IPS DF 6.9 (cell line): ENCODE data around the gene MYO3B.
"Not testable (repeated sequence)": the region's sequence is repeated elsewhere in the genome, so short reads cannot be mapped to it uniquely, and the experiment has no call there.

Source experiments
- DNase-seq: peaks from one replicate; pipeline ENCODE4 v3.0.0-alpha.2; 2013; ENCODE audit warnings: low read depth, low spot score
- H3K27ac ChIP-seq: one replicate; pipeline ENCODE4 v1.5.1; 2013; ENCODE audit warnings: low read length, control low read depth
- H3K27me3 ChIP-seq: 2 replicates; pipeline ENCODE4 v1.6.1; 2013; ENCODE audit warnings: mild to moderate bottlenecking, low read length; ENCODE audit not compliant: control insufficient read depth, insufficient read depth
- H3K36me3 ChIP-seq: 2 replicates; pipeline ENCODE4 v1.6.1; 2013; ENCODE audit warnings: low read length; ENCODE audit not compliant: control insufficient read depth, insufficient read depth
- H3K4me1 ChIP-seq: 2 replicates; pipeline ENCODE4 v1.6.1; 2013; ENCODE audit warnings: low read length; ENCODE audit not compliant: control insufficient read depth, insufficient read depth
- H3K4me3 ChIP-seq: 2 replicates; pipeline ENCODE4 v1.5.1; 2013; ENCODE audit warnings: mild to moderate bottlenecking, low read length
- H3K9me3 ChIP-seq: 2 replicates; pipeline ENCODE4 v1.6.1; 2013; ENCODE audit warnings: low read length, inconsistent platforms; ENCODE audit not compliant: control insufficient read depth, insufficient read depth
- WGBS: extraction: QIAGEN DNeasy Blood & Tissue Kit; methylation state at CpG from one replicate; pipeline ENCODE4 v1.1.7; 2013; ENCODE audit warnings: mixed read lengths, missing lambda C conversion rate; ENCODE audit not compliant: insufficient read length, insufficient coverage; 5-methylcytosine and 5-hydroxymethylcytosine counted together

The MYO3B gene

DNA sequence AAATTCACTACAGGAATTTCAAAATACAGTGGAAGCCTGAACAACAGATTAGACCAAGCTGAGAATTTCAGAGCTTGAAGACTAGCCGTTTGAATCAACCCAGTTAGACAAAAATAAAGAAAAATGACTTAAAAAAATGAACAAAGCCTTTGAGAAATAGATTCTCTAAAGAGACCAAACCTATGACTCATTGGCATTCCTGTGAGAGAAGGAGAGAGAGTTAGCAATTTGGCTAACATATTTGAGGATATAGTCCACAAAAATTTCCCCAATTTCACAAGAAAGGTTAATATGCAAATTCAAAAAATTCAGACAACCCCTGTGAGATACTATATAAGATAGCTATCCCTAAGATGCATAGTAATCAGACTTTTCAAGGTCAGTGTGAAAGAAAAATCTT, 78.0 kb downstream of the MYO3B start:
- DNase-seq = no peak
- no CpG with 5 or more reads among the region's 1 CpG for WGBS
- Histone ChIP-seq H3K9me3 (no peaks in the 10 kb centered on the region), H3K4me3 (no peak overlapping the region), H3K36me3 (no peaks in the 10 kb centered on the region), H3K27ac (no peak overlapping the region), H3K4me1 (no peaks in the 10 kb centered on the region; the same call in 1 of the 2 replicates), H3K27me3 (no peaks in the 10 kb centered on the region)

DNA sequence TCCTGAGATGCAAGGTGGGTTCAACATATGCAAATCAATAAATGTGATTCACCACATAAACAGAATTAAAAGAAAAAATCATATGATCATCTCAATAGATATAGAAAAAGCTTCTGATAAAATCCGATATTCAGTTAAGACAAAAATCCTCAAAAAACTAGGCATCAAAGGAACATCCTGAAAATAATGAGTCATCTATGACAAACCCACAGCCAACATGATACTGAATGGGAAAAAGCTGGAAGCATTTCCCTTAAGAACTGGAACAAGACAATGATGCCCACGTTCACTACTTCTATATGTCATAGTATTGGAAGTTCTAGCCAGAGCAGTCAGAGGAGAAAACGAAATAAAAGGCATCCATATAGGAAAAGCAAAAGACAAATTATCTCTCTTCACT, 80.4 kb downstream of the MYO3B start:
- peaks cover 2% of the 10 kb centered on the region; the same call in 1 of the 2 replicates for H3K9me3 ChIP-seq
- H3K36me3 ChIP-seq = no peaks in the 10 kb centered on the region
- H3K4me1 ChIP-seq = no peaks in the 10 kb centered on the region; the same call in 1 of the 2 replicates
- DNase-seq = no peak
- H3K4me3 ChIP-seq = no peak overlapping the region
- no peak overlapping the region for H3K27ac ChIP-seq
- WGBS = no CpG with 5 or more reads among the region's 3 CpGs
- no peaks in the 10 kb centered on the region for H3K27me3 ChIP-seq

DNA sequence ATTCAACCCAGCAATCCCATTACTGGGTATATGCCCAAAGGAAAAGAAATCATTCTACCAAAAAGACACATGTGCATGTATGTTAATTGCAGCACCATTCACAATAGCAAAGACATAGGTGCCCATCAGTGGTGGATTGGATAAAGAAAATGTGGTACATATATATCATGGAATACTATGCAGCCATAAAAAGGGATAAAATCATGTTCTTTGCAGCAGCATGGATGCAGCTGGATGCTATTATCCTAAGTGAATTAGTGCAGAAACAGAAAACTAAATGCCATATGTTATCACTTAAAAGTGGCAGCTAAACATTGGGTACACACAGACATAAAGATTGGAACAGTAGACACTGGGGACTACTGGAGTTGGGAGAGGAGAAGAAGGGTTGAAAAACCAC, 82.2 kb downstream of the MYO3B start:
- Histone ChIP-seq H3K27ac (no peak overlapping the region), H3K9me3 (peaks cover 4% of the 10 kb centered on the region; the same call in 1 of the 2 replicates), H3K4me1 (no peaks in the 10 kb centered on the region), H3K36me3 (no peaks in the 10 kb centered on the region), H3K4me3 (no peak overlapping the region), H3K27me3 (no peaks in the 10 kb centered on the region)
- DNase-seq = no peak

DNA sequence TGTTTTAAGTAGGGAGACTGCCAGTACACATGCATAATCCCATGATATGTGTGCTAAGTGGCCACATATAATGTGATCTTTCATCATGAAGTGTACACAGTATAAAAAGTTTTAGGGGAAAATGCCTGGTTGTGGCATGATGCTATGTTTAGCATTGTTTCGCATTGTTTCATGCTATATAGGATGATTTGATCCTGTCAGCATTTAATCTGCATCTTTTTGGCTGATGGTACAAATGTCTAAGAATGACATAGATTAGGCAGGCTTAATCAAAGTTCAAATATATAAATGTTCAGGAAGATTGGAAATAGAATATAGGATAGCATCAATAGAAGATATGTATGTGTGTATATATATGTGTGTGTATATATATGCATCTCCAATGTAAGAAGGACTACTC, 83.6 kb downstream of the MYO3B start:
- Histone ChIP-seq H3K36me3 (no peaks in the 10 kb centered on the region), H3K9me3 (peaks cover 4% of the 10 kb centered on the region; the same call in 1 of the 2 replicates), H3K4me3 (no peak overlapping the region), H3K27ac (no peak overlapping the region), H3K4me1 (no peaks in the 10 kb centered on the region), H3K27me3 (no peaks in the 10 kb centered on the region)
- WGBS = no CpG with 5 or more reads among the region's 1 CpG
- DNase-seq = no peak

DNA sequence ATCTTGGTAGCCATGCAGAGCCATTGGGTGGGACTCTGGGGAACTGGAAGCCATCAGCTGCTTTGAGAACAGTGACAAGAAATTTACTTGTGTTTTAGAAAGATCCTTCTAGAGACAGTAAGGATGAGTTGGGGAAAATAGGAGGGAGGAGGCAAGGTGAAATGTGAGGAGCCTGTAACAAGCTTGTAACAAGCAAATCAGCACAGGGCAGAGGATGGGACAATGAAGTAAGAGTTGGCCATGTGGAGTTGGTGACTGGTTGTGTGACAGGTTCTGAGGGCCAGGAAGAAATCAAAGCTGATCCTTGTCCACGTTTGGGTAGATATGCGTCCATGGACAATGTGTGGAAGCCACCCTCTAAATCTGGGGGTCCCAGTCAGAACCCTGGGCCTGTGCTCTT, 84.4 kb downstream of the MYO3B start:
- Histone ChIP-seq H3K27ac (no peak overlapping the region), H3K27me3 (no peaks in the 10 kb centered on the region), H3K4me1 (no peaks in the 10 kb centered on the region), H3K4me3 (no peak overlapping the region), H3K9me3 (peaks cover 4% of the 10 kb centered on the region; the same call in 1 of the 2 replicates), H3K36me3 (no peaks in the 10 kb centered on the region)
- no peak for DNase-seq
- no CpG with 5 or more reads among the region's 2 CpGs for WGBS

DNA sequence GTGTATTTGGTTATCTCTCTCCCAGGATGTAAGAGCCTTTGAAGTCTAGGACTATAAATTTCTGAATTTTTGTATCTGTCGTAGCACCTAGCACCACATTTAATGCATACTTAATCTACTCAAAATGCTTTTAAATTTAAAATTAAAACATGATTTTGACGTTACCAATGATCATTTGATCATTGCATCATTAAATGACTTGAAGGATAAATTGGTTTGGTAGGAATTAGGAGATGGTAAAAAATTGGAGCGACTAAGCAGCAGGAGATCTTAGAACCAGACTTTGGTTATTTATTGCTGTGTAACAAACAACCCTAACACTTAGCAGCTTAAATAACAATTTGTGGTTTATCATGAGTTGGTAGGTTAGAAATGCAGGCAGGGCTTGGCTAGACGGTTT, 84.9 kb downstream of the MYO3B start:
- Histone ChIP-seq H3K27me3 (no peaks in the 10 kb centered on the region), H3K27ac (no peak overlapping the region), H3K4me1 (no peaks in the 10 kb centered on the region), H3K4me3 (no peak overlapping the region), H3K36me3 (no peaks in the 10 kb centered on the region), H3K9me3 (peaks cover 4% of the 10 kb centered on the region; the same call in 1 of the 2 replicates)
- no peak for DNase-seq
- WGBS = 100% methylated on average over 2 of the region's 4 CpGs

DNA sequence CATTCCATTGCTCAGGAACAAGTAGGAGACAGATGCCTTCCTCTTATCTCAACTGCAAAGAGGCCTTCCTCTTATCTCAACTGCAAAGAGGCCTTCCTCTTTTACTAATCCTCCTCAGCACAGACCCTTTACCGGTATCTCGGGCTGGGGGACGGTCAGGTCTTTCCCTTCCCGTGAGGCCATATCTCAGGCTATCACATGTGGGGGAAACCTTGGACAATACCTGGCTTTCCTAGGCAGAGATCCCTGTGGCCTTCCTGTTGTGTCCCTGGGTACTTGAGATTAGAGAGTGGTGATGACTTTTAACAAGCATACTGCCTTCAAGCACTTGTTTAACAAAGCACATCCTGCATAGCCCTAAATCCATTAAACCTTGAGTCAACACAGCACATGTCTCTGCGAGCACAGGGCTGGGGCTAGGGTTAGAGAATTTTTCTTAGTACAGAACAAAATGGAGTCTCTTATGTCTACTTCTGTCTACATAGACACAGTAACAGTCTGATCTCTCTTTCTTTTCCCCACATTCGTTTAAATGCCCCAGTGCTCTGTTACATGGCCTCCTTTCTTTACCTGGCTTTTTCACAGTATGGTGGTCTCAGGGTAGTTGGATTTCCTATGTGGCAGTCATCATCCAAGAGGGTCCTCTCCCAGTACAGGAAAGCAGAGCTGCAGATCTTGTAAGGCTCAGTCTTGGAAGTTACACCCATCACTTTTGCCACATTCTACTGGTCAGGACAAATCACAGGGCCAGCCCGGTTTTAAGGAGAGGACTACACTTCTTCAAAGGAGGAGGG, 86.0 kb downstream of the MYO3B start:
- not testable (repeated sequence) for H3K36me3 ChIP-seq, H3K27me3 ChIP-seq, H3K4me1 ChIP-seq, DNase-seq, H3K4me3 ChIP-seq, H3K27ac ChIP-seq, H3K9me3 ChIP-seq
- no CpG with 5 or more reads among the region's 7 CpGs for WGBS

DNA sequence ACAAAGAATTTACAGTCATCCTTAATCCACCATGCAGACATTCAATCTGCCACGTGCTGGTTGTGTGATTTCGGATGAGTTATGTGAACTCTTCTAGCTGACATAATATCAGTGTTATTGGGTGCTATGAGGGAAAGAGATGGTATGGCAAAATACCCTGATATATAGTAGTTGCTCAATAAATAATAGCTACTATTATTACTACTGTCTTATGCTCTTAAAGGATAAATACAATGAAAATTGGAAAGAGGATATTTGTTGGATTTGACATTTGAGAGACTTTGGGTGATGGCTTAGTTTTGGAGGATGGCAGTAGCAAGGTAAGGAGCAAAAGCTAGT, 86.5 kb downstream of the MYO3B start:
- no peak overlapping the region for H3K27ac ChIP-seq
- H3K36me3 ChIP-seq = no peaks in the 10 kb centered on the region
- no peaks in the 10 kb centered on the region for H3K27me3 ChIP-seq
- no peak overlapping the region for H3K4me3 ChIP-seq
- H3K9me3 ChIP-seq = peaks cover 4% of the 10 kb centered on the region; the same call in 1 of the 2 replicates
- no peaks in the 10 kb centered on the region for H3K4me1 ChIP-seq
- no CpG with 5 or more reads among the region's 2 CpGs for WGBS
- no peak for DNase-seq

DNA sequence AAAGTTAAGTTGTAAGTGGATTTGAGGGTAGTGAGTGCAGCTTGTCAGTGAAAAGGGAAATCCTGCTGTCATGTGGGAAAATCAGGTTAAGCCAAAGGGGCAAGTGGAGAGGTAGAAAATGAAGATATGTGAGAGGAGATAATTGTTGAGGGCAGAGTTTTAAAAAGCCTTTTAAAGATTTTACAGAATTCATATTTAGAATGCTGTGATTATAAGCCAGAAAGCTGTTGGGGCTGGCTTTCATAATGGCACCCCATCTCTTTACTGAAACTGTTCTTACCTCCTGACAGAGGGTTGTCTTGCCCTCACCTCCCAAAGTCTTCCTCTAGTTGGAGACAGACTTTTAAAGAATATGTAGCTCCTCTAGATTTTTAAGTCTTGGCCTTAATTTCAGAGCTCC, 86.9 kb downstream of the MYO3B start:
- no peaks in the 10 kb centered on the region for H3K4me1 ChIP-seq
- no peak overlapping the region for H3K27ac ChIP-seq
- H3K9me3 ChIP-seq = peaks cover 4% of the 10 kb centered on the region; the same call in 1 of the 2 replicates
- no peaks in the 10 kb centered on the region for H3K27me3 ChIP-seq
- no peaks in the 10 kb centered on the region for H3K36me3 ChIP-seq
- H3K4me3 ChIP-seq = no peak overlapping the region
- DNase-seq = no peak

DNA sequence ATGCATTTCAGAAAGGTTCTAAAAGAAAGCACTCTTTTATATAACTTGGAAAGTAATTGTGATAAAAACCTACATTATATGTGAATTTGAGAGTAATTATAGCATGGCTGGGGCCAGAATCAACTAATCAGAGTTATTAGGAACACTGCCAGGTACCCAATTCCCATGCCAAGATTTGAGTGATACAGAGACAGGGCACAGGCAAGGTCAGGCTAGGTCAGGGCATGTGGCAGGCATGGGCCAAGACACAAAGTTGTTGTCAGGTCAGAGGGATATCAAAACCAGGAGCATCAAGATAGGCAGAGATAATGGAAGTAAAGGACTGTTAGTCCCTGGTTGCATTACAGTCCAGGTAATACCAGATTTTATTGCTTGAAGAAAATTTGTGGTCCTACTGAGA, 87.4 kb downstream of the MYO3B start:
- Histone ChIP-seq H3K4me1 (no peaks in the 10 kb centered on the region), H3K36me3 (no peaks in the 10 kb centered on the region), H3K27ac (no peak overlapping the region), H3K9me3 (peaks cover 4% of the 10 kb centered on the region; the same call in 1 of the 2 replicates), H3K27me3 (no peaks in the 10 kb centered on the region), H3K4me3 (no peak overlapping the region)
- no peak for DNase-seq

DNA sequence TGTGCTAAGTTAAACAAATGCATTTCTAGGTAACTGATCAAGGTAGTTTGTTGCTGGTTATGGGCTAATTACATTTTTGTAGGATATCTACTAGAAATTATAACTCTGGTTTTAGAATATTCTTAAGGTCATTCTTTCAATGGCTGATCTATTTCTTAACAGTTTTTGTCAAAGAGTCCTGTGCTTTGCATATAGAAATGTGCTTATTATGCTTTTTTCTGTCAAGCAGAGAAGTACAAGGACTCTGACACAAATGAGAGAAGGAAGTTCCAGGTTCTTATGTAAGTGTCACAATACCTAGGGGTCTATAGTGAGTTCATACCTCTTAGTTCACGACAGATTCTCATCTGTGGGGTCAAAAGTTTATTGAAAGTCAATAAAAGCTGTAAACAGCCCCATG, 88.4 kb downstream of the MYO3B start:
- no peak overlapping the region for H3K27ac ChIP-seq
- no peaks in the 10 kb centered on the region for H3K4me1 ChIP-seq
- no peak for DNase-seq
- H3K4me3 ChIP-seq = no peak overlapping the region
- H3K9me3 ChIP-seq = peaks cover 4% of the 10 kb centered on the region; the same call in 1 of the 2 replicates
- H3K36me3 ChIP-seq = no peaks in the 10 kb centered on the region
- no CpG with 5 or more reads among the region's 1 CpG for WGBS
- no peaks in the 10 kb centered on the region for H3K27me3 ChIP-seq
